ENCODE data around the gene SHISA9. TPM values are rescaled to one million over a fixed set of nuclear protein-coding genes. Genes with fewer than 3 reads are reported as not detected.
A peak's percentile ranks its signal among the peaks of the same experiment; 100 is the strongest.

SHISA9 gene
- total and polyA plus RNA-seq, 5 donors from 2014 or later, result not detected

DNA sequence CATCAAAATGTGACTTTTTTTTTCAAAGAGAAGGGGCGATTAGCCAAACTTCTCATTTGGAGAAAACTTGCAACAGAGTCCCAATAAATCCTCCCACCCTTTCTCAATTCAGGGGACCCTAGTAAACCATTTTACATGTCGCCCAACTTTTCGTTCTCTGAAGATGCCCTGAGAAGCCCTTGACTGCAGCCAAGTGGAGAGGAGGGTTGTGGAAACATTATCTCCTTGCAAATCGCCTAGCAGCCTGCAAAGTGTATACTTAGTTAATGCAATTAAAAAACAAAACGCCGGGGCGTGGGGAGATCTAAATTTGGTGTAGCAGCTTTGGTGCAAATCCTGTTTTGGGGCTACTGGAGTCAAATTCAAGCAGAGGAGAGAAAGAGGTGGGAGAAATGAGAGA lies 1.2 kb upstream of the SHISA9 start:
- no peaks in the 10 kb centered on the region for H3K9me3 ChIP-seq (ENCODE audit: control insufficient read depth in 2 of 2, low read length in 2 of 2)
- no peak overlapping the region for H3K4me3 ChIP-seq (ENCODE audit: low read depth, low read length)
- peaks cover 5% of the 10 kb centered on the region for H3K4me1 ChIP-seq (ENCODE audit: control insufficient read depth, insufficient read depth, low read length, poor library complexity, severe bottlenecking)
- H3K36me3 Mint-ChIP-seq, result no peaks in the 10 kb centered on the region
- H3K27me3 Mint-ChIP-seq, result peaks cover 43% of the 10 kb centered on the region
- H3K4me1 Mint-ChIP-seq, result peaks cover 0 to 7% (median 0%) of the 10 kb centered on the region in 4 donors
- no peak overlapping the region for H3K27ac ChIP-seq (ENCODE audit: insufficient read depth, low read length, poor library complexity, severe bottlenecking)
- peaks cover 6% of the 10 kb centered on the region for H3K27me3 ChIP-seq (ENCODE audit: control insufficient read depth, insufficient read depth, low read length)
- no peak for ATAC-seq (ENCODE audit: low read depth in 2 of 2)
- peaks cover 0 to 4% (median 0%) of the 10 kb centered on the region in 7 donors for H3K9me3 Mint-ChIP-seq
- H3K27ac Mint-ChIP-seq, result no peak overlapping the region
- peak overlapping the region in 1 of 4 donors; percentile 39 for H3K4me3 Mint-ChIP-seq
- no peak for DNase-seq
- H3K36me3 ChIP-seq (ENCODE audit: control insufficient read depth, insufficient read depth, low read length), result no peaks in the 10 kb centered on the region

DNA sequence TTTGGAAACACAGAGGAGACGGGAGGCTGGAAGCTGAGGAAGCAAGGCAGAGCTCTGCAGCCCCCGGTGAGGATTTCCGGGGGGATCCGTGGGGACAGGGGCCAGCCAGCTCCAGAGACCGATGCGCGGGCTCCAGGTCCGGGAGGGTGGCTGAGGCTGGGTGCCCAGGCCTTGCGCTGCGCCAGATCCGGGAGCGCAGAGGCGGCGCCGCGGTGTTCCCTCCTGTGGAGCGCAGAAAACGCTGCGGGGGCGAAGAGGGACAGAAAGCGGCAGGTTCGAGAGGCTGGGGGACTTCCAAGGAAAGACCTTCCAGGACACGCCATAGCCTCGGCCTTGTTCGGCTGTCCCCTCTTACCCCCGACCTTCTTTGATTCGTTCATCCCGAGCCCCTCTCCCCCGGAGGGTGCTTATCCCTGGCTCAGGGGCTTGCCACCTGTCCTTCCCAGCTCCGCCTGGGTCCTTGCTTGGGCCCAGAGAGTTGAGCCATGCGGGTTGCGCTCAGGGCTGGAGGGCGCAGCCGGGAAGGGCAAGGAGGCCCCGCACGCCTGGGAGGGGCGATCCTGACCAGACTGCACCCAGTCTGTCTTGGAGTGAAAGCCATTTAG lies 697 bp upstream of the SHISA9 start:
- Mint-ChIP-seq H3K27ac (no peak overlapping the region), H3K36me3 (no peaks in the 10 kb centered on the region), H3K4me1 (peaks cover 0 to 7% (median 0%) of the 10 kb centered on the region in 4 donors), H3K27me3 (peaks cover 47% of the 10 kb centered on the region), H3K4me3 (no peak overlapping the region), H3K9me3 (peaks cover 0 to 4% (median 0%) of the 10 kb centered on the region in 7 donors)
- Histone ChIP-seq H3K4me3 (ENCODE audit: low read depth, low read length) (no peak overlapping the region), H3K27ac (ENCODE audit: insufficient read depth, low read length, poor library complexity, severe bottlenecking) (no peak overlapping the region), H3K9me3 (ENCODE audit: control insufficient read depth in 2 of 2, low read length in 2 of 2) (no peaks in the 10 kb centered on the region), H3K36me3 (ENCODE audit: control insufficient read depth, insufficient read depth, low read length) (no peaks in the 10 kb centered on the region), H3K4me1 (ENCODE audit: control insufficient read depth, insufficient read depth, low read length, poor library complexity, severe bottlenecking) (peaks cover 5% of the 10 kb centered on the region), H3K27me3 (ENCODE audit: control insufficient read depth, insufficient read depth, low read length) (peaks cover 6% of the 10 kb centered on the region)
- no peak for ATAC-seq (ENCODE audit: low read depth in 2 of 2)
- no peak for DNase-seq

DNA sequence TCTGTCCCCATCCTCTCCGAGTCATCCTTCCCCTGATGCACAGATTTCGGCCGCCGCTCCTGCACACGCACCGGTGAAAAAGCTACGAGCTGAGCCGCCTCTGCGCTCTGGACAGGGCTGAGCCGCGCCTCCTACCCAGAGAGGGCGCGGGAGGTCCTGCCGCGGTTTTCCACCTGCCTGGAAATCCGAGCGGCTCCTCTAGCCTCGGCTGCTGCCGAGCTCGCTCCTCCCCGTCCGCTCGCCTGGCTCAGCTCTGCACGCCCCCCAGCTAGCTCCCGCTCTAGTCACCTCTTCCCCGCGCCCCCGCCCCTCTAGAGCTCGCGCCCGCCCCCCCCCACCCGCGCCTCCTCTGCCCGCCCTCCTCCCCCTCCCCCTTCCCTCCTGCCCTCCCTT lies 198 bp upstream of the SHISA9 start:
- no peak for ATAC-seq (ENCODE audit: low read depth in 2 of 2)
- H3K27me3 ChIP-seq (ENCODE audit: control insufficient read depth, insufficient read depth, low read length), result peaks cover 6% of the 10 kb centered on the region
- H3K27ac ChIP-seq (ENCODE audit: insufficient read depth, low read length, poor library complexity, severe bottlenecking), result no peak overlapping the region
- no peak overlapping the region for H3K4me3 ChIP-seq (ENCODE audit: low read depth, low read length)
- H3K9me3 ChIP-seq (ENCODE audit: control insufficient read depth in 2 of 2, low read length in 2 of 2), result no peaks in the 10 kb centered on the region
- H3K4me1 ChIP-seq (ENCODE audit: control insufficient read depth, insufficient read depth, low read length, poor library complexity, severe bottlenecking), result peaks cover 5% of the 10 kb centered on the region
- no peaks in the 10 kb centered on the region for H3K36me3 ChIP-seq (ENCODE audit: control insufficient read depth, insufficient read depth, low read length)
- H3K36me3 Mint-ChIP-seq, result no peaks in the 10 kb centered on the region
- H3K27me3 Mint-ChIP-seq, result peaks cover 52% of the 10 kb centered on the region
- no peak for DNase-seq
- H3K4me3 Mint-ChIP-seq, result no peak overlapping the region
- H3K27ac Mint-ChIP-seq, result no peak overlapping the region
- peaks cover 0 to 1% (median 0%) of the 10 kb centered on the region in 7 donors for H3K9me3 Mint-ChIP-seq
- peaks cover 0 to 7% (median 0%) of the 10 kb centered on the region in 4 donors for H3K4me1 Mint-ChIP-seq

DNA sequence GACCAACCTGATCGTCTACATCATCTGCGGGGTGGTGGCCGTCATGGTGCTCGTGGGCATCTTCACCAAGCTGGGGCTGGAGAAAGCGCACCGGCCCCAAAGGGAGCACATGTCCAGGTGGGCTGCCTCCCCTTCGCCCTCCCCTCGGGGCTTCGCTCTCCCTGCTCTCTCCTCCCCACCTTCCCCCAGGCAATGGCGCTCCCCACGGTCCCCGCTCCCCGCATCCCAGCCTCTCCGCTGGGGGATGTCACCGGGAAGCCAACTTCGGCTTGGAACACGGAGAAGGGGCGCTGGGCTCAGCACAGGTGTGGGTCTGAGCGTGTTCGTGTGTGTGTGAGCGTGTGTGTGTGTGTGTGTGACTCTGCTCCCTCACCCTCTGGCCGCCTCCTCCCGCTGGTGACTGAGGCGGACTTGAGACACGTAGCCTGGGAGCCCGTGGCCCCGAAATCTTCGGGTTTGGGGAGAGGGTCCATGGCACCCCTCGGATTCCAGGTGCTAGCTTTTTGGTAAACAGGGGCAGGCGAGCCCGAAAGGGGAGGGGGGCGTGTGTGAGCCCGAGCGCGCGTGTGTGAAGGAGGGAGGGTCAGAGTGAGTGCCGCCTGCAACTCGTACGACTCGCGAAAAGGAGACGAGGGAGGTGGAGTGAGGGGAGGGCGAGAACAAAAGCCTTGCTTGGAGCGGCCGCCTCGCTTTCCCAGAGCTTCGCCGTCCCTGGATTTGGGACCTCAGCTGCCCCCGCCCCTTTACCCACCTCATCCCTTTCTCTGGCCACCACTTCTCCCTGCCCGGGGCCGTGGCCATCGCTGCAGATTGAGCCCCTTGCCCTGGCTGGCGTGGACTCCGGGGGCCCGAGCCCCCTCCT lies 1.3 kb downstream of the SHISA9 start:
- H3K9me3 Mint-ChIP-seq, result peaks cover 0 to 3% (median 0%) of the 10 kb centered on the region in 7 donors
- H3K4me3 Mint-ChIP-seq, result peak overlapping the region in 1 of 4 donors; percentile 35
- no peak for ATAC-seq (ENCODE audit: low read depth in 2 of 2)
- Histone ChIP-seq H3K9me3 (ENCODE audit: control insufficient read depth in 2 of 2, low read length in 2 of 2) (no peaks in the 10 kb centered on the region), H3K36me3 (ENCODE audit: control insufficient read depth, insufficient read depth, low read length) (no peaks in the 10 kb centered on the region), H3K27me3 (ENCODE audit: control insufficient read depth, insufficient read depth, low read length) (peaks cover 6% of the 10 kb centered on the region), H3K4me3 (ENCODE audit: low read depth, low read length) (no peak overlapping the region), H3K4me1 (ENCODE audit: control insufficient read depth, insufficient read depth, low read length, poor library complexity, severe bottlenecking) (peaks cover 5% of the 10 kb centered on the region), H3K27ac (ENCODE audit: insufficient read depth, low read length, poor library complexity, severe bottlenecking) (no peak overlapping the region)
- H3K36me3 Mint-ChIP-seq, result no peaks in the 10 kb centered on the region
- no peak overlapping the region for H3K27ac Mint-ChIP-seq
- DNase-seq, result no peak
- peaks cover 0 to 7% (median 0%) of the 10 kb centered on the region in 4 donors for H3K4me1 Mint-ChIP-seq
- H3K27me3 Mint-ChIP-seq, result peaks cover 63% of the 10 kb centered on the region

DNA sequence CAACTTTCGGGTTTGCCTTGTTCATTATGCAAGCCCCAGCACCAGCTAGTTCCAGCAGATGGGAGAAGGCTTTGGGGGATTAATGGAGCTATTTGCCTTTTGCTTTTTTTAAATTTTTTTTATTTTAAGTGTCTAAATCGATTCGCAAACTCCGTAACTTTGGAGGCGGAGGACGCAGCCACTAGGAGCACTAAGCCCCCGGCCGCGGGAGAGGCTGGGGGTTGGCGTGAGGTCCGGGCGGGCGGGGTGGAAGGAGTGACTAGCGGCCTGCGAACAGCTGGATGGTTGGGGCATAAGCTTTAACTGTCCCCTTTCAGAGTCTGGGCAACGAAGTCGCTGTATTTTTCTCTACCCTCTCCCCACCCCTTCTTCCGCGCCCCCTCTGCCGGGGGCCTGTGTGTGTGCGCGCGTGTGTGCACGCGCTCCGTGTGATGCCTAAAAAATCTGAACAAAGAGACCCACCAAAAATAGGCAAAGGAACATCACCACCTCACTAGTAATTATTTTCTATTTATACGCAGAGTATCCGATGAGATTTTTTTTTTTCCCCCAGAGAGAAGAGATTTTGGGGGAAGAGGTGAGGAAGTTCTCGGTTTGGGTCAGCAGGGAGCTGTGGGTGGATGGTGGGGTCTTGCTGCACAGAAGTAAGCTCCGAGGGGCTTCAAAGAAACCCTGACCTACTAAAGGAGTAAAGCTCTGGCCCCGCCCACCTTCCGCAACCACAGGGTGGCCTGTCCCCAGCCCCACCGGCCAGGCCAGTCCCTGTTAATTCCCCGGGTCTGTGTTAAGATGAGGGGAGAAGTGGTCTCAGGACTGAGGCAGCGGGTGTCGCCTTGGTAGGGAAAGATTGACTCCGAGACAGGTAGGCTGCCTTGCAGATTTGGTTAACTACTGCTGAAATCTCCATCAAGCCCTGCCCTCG lies 2.3 kb downstream of the SHISA9 start:
- H3K4me3 ChIP-seq (ENCODE audit: low read depth, low read length), result no peak overlapping the region
- H3K27ac Mint-ChIP-seq, result no peak overlapping the region
- no peak overlapping the region for H3K4me3 Mint-ChIP-seq
- H3K36me3 Mint-ChIP-seq, result no peaks in the 10 kb centered on the region
- ATAC-seq (ENCODE audit: low read depth in 2 of 2) (no peak), DNase-seq (no peak)
- peaks cover 5% of the 10 kb centered on the region for H3K4me1 ChIP-seq (ENCODE audit: control insufficient read depth, insufficient read depth, low read length, poor library complexity, severe bottlenecking)
- H3K36me3 ChIP-seq (ENCODE audit: control insufficient read depth, insufficient read depth, low read length), result no peaks in the 10 kb centered on the region
- no peaks in the 10 kb centered on the region for H3K9me3 ChIP-seq (ENCODE audit: control insufficient read depth in 2 of 2, low read length in 2 of 2)
- H3K9me3 Mint-ChIP-seq, result peaks cover 0 to 3% (median 0%) of the 10 kb centered on the region in 7 donors
- peaks cover 9% of the 10 kb centered on the region for H3K27me3 ChIP-seq (ENCODE audit: control insufficient read depth, insufficient read depth, low read length)
- H3K27me3 Mint-ChIP-seq, result peaks cover 56% of the 10 kb centered on the region
- peaks cover 0 to 7% (median 0%) of the 10 kb centered on the region in 4 donors for H3K4me1 Mint-ChIP-seq
- no peak overlapping the region for H3K27ac ChIP-seq (ENCODE audit: insufficient read depth, low read length, poor library complexity, severe bottlenecking)

DNA sequence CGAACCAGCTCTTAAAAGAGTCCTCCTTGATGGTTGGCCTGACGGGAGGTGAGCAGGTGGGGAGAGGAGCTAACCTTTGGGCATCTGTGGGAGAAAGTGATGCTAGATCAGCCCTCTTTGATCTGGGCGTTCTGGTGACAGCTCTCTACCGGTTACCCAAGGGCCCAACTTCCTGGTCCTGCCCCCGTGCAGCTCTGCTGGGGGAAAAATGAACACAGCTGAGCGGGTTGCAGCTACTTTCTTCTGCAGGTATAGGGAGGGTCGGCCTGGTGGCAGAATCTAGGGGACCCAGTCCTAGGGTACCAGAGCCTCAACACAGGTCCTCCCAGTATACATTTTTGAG lies 2.9 kb downstream of the SHISA9 start:
- Mint-ChIP-seq H3K27me3 (peaks cover 54% of the 10 kb centered on the region), H3K36me3 (no peaks in the 10 kb centered on the region), H3K4me3 (no peak overlapping the region), H3K9me3 (peaks cover 0 to 3% (median 0%) of the 10 kb centered on the region in 7 donors), H3K4me1 (peaks cover 0 to 7% (median 0%) of the 10 kb centered on the region in 4 donors), H3K27ac (no peak overlapping the region)
- Histone ChIP-seq H3K27me3 (ENCODE audit: control insufficient read depth, insufficient read depth, low read length) (peaks cover 9% of the 10 kb centered on the region), H3K27ac (ENCODE audit: insufficient read depth, low read length, poor library complexity, severe bottlenecking) (no peak overlapping the region), H3K36me3 (ENCODE audit: control insufficient read depth, insufficient read depth, low read length) (no peaks in the 10 kb centered on the region), H3K4me3 (ENCODE audit: low read depth, low read length) (no peak overlapping the region), H3K9me3 (ENCODE audit: control insufficient read depth in 2 of 2, low read length in 2 of 2) (no peaks in the 10 kb centered on the region), H3K4me1 (ENCODE audit: control insufficient read depth, insufficient read depth, low read length, poor library complexity, severe bottlenecking) (peaks cover 5% of the 10 kb centered on the region)
- DNase-seq, result no peak
- no peak for ATAC-seq (ENCODE audit: low read depth in 2 of 2)

DNA sequence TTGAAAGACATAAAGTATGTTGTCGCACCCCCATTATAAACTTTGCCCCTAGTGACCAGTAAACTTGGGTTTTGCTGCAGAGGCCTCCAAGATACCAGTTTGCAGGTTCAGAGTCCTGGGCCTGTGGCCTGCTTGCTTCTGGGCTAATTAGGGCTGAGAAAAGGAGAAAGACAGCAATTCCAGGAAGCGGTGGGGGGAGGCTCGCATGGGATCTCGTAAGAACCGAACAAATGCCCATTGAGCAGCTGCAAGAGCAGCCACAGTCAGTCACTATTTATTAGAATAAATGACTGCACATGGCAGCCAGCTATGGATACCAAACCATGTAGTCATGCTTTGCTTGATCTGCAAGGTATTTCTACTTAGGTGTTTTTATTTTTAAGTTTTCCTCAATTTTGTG lies 4.9 kb downstream of the SHISA9 start:
- Histone ChIP-seq H3K4me1 (ENCODE audit: control insufficient read depth, insufficient read depth, low read length, poor library complexity, severe bottlenecking) (peaks cover 5% of the 10 kb centered on the region), H3K36me3 (ENCODE audit: control insufficient read depth, insufficient read depth, low read length) (no peaks in the 10 kb centered on the region), H3K27ac (ENCODE audit: insufficient read depth, low read length, poor library complexity, severe bottlenecking) (no peak overlapping the region), H3K9me3 (ENCODE audit: control insufficient read depth in 2 of 2, low read length in 2 of 2) (no peaks in the 10 kb centered on the region), H3K4me3 (ENCODE audit: low read depth, low read length) (no peak overlapping the region), H3K27me3 (ENCODE audit: control insufficient read depth, insufficient read depth, low read length) (peaks cover 2% of the 10 kb centered on the region)
- DNase-seq (no peak), ATAC-seq (ENCODE audit: low read depth in 2 of 2) (no peak)
- no peaks in the 10 kb centered on the region for H3K36me3 Mint-ChIP-seq
- H3K4me3 Mint-ChIP-seq, result no peak overlapping the region
- H3K9me3 Mint-ChIP-seq, result peaks cover 0 to 3% (median 0%) of the 10 kb centered on the region in 7 donors
- no peak overlapping the region for H3K27ac Mint-ChIP-seq
- peaks cover 41% of the 10 kb centered on the region for H3K27me3 Mint-ChIP-seq
- H3K4me1 Mint-ChIP-seq, result peaks cover 0 to 5% (median 0%) of the 10 kb centered on the region in 4 donors
